Breast epithelium (tissue), 3 donors: ENCODE results near the gene DMRT3.

Source experiments
- CTCF ChIP-seq, 3 donors: fragments of 450-650 bp; IDR thresholded peaks; one replicate each; pipeline ENCODE4 v1.5.1; 2016 to 2017; ENCODE audit warnings: antibody characterized with exemption in 3 of 3, mild to moderate bottlenecking in 3 of 3, moderate library complexity in 3 of 3
- POLR2A ChIP-seq: fragments of 450-650 bp; IDR thresholded peaks from one replicate; pipeline ENCODE4 v1.6.1; 2016; ENCODE audit warnings: antibody characterized with exemption, mild to moderate bottlenecking, moderate library complexity
- POLR2AphosphoS5 ChIP-seq, 3 donors: sonication (generic); formaldehyde crosslinking; IDR thresholded peaks; one replicate each; pipeline ENCODE4 v1.6.1; 2017; ENCODE audit warnings: antibody characterized with exemption in 3 of 3

- TF ChIP-seq POLR2A (no peak), CTCF (IDR thresholded peaks at IDR 0.05) (no peak), POLR2AphosphoS5 (IDR thresholded peaks at IDR 0.05) (no peak)
Observed at GRCh38 chr9:1001838-1002237, 25.4 kb downstream of the DMRT3 start.
